Measurements from ENCODE around the gene LTBR. TPM values are rescaled to one million over a fixed set of nuclear protein-coding genes. Genes with fewer than 3 reads are reported as not detected.

The LTBR gene
- total and polyA plus RNA-seq, 2 donors (not counting 1 experiment from before 2014, with no cell fraction given), result 1.1 TPM; not detected in 1

DNA sequence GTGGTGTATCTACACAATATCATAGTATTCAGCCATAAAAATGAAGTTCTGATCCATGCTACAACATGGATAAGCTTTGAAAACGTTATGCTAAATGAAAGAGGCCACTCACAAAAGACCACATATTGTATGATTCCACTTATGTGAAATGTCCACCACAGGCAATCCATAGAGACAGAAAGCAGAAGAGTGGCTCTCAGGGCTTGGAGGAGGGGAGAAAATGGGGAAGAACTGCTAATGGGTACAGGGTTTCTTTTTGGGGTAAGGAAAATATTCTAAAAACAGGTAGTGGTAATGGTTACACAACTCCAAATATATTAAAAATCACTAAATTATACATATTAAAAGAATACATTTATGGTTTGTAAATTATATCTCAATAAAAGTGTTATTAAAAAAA lies 25.1 kb upstream of the LTBR start:
- H3K4me3 ChIP-seq (ENCODE audit: control extremely low read depth in 1 of 5, extremely low read depth in 1 of 5, insufficient read depth in 1 of 5, low read depth in 2 of 5, low read length in 4 of 5), result no peak overlapping the region
- no peak overlapping the region for H3K27ac Mint-ChIP-seq
- POLR2A ChIA-PET, result interaction anchor here (0.6 kb wide), 1 partner anchor 225 kb away, joined by 5 read pairs; no protein-coding TSS in a partner anchor

DNA sequence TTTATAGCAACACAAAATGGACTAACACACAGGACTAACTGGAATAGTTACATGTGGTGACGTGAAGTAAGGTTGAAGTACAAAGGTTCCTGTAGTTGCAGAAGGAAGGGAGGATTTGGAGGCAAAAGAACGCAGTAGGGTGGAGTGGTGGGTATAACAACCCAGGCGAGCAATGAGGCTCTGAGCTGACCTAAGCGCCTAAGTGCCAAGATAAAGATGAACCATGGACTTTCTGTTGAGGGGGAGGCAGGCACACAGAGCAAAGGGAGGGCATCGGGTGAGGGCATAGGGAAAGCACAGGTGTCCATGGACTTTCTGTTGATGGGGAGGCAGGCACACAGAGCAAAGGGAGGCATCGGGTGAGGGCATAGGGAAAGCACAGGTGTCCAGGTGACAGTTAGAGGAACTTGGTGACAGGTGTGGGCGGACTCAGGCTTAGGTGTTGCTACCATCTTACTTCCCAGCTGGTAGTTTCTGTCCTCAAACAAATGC lies 23.8 kb upstream of the LTBR start:
- Histone ChIP-seq H3K9ac (ENCODE audit: low read length) (no peak overlapping the region), H3K27ac (ENCODE audit: low read length in 2 of 2) (no peak overlapping the region), H3K4me3 (ENCODE audit: control extremely low read depth in 1 of 5, extremely low read depth in 1 of 5, insufficient read depth in 1 of 5, low read depth in 2 of 5, low read length in 4 of 5) (no peak overlapping the region), H3K27me3 (replicated peaks in 1 of 4; ENCODE audit: control extremely low read depth in 1 of 4, control insufficient read depth in 3 of 4, insufficient read depth in 4 of 4, low read length in 3 of 4) (peaks cover 0 to 66% (median 18%) of the 10 kb centered on the region in 4 experiments), H4K20me1 (ENCODE audit: control insufficient read depth, insufficient read depth, low read length, poor library complexity, severe bottlenecking) (no peaks in the 10 kb centered on the region), H2AFZ (ENCODE audit: insufficient read depth, low read depth, low read length, poor library complexity, severe bottlenecking) (no peak overlapping the region), H3K9me3 (ENCODE audit: control extremely low read depth in 1 of 3, control insufficient read depth in 2 of 3, insufficient read depth in 1 of 3, low read length in 2 of 3) (no peaks in the 10 kb centered on the region), H3K4me1 (ENCODE audit: control insufficient read depth in 2 of 2, insufficient read depth in 2 of 2, low read length in 2 of 2) (peaks cover 10 to 12% of the 10 kb centered on the region in 2 donors), H3K4me2 (replicated peaks; ENCODE audit: low read depth, low read length, poor library complexity, severe bottlenecking) (no peak overlapping the region), H3K36me3 (replicated peaks in 1 of 2; ENCODE audit: control extremely low read depth in 1 of 2, control insufficient read depth in 1 of 2, extremely low read depth in 1 of 2, insufficient read depth in 2 of 2, low read length in 1 of 2) (no peaks in the 10 kb centered on the region), H3K79me2 (ENCODE audit: control insufficient read depth, insufficient read depth, low read length) (no peaks in the 10 kb centered on the region)
- Mint-ChIP-seq H3K27ac (no peak overlapping the region), H3K27me3 (peaks cover 62% of the 10 kb centered on the region), H3K4me3 (no peak overlapping the region), H3K9me3 (ENCODE audit: insufficient read depth) (no peaks in the 10 kb centered on the region), H3K4me1 (peaks cover 7% of the 10 kb centered on the region)
- TF ChIP-seq, protein P1, sequence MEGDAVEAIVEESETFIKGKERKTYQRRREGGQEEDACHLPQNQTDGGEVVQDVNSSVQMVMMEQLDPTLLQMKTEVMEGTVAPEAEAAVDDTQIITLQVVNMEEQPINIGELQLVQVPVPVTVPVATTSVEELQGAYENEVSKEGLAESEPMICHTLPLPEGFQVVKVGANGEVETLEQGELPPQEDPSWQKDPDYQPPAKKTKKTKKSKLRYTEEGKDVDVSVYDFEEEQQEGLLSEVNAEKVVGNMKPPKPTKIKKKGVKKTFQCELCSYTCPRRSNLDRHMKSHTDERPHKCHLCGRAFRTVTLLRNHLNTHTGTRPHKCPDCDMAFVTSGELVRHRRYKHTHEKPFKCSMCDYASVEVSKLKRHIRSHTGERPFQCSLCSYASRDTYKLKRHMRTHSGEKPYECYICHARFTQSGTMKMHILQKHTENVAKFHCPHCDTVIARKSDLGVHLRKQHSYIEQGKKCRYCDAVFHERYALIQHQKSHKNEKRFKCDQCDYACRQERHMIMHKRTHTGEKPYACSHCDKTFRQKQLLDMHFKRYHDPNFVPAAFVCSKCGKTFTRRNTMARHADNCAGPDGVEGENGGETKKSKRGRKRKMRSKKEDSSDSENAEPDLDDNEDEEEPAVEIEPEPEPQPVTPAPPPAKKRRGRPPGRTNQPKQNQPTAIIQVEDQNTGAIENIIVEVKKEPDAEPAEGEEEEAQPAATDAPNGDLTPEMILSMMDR (IDR thresholded peaks at IDR 0.05), result no peak
- TF ChIP-seq EZH2 (IDR thresholded peaks at IDR 0.05; ENCODE audit: borderline replicate concordance, insufficient read depth, low read depth, low read length, poor library complexity, severe bottlenecking), result no peak
- POLR2A ChIA-PET, result no interaction called here
- CTCF ChIA-PET, result interaction anchor here (0.6 kb wide), 1 partner anchor 281 kb away, joined by 3 read pairs; no protein-coding TSS in a partner anchor
- no peak for ATAC-seq (ENCODE audit: low read depth)
- WGBS (ENCODE audit: insufficient coverage), result 61% methylated on average over 6 of the region's 7 CpGs
- intact Hi-C loops (cut with micrococcal nuclease), result no loop called here
- no peak for DNase-seq

More for the DNA sequence above, 25.1 kb upstream of the LTBR start:
- intact Hi-C loops (cut with micrococcal nuclease), result no loop called here
- Mint-ChIP-seq H3K27me3 (peaks cover 72% of the 10 kb centered on the region), H3K4me1 (peaks cover 3% of the 10 kb centered on the region), H3K9me3 (ENCODE audit: insufficient read depth) (no peaks in the 10 kb centered on the region), H3K4me3 (no peak overlapping the region)
- H3K4me1 ChIP-seq (ENCODE audit: control insufficient read depth in 2 of 2, insufficient read depth in 2 of 2, low read length in 2 of 2), result peaks cover 8 to 11% of the 10 kb centered on the region in 2 donors
- DNase-seq (no peak), ATAC-seq (ENCODE audit: low read depth) (no peak)
- no peak overlapping the region for H3K27ac ChIP-seq (ENCODE audit: low read length in 2 of 2)
- no peaks in the 10 kb centered on the region for H3K36me3 ChIP-seq (replicated peaks in 1 of 2; ENCODE audit: control extremely low read depth in 1 of 2, control insufficient read depth in 1 of 2, extremely low read depth in 1 of 2, insufficient read depth in 2 of 2, low read length in 1 of 2)
- H3K9me3 ChIP-seq (ENCODE audit: control extremely low read depth in 1 of 3, control insufficient read depth in 2 of 3, insufficient read depth in 1 of 3, low read length in 2 of 3), result no peaks in the 10 kb centered on the region
- no peaks in the 10 kb centered on the region for H4K20me1 ChIP-seq (ENCODE audit: control insufficient read depth, insufficient read depth, low read length, poor library complexity, severe bottlenecking)
- no peak overlapping the region for H3K9ac ChIP-seq (ENCODE audit: low read length)
- peaks cover 0 to 77% (median 19%) of the 10 kb centered on the region in 4 experiments for H3K27me3 ChIP-seq (replicated peaks in 1 of 4; ENCODE audit: control extremely low read depth in 1 of 4, control insufficient read depth in 3 of 4, insufficient read depth in 4 of 4, low read length in 3 of 4)
- no CpG with 5 or more reads among the region's 1 CpG for WGBS (ENCODE audit: insufficient coverage)
- no peak overlapping the region for H3K4me2 ChIP-seq (replicated peaks; ENCODE audit: low read depth, low read length, poor library complexity, severe bottlenecking)
- CTCF ChIA-PET, result no interaction called here
- no peaks in the 10 kb centered on the region for H3K79me2 ChIP-seq (ENCODE audit: control insufficient read depth, insufficient read depth, low read length)
- TF ChIP-seq EZH2 (IDR thresholded peaks at IDR 0.05; ENCODE audit: borderline replicate concordance, insufficient read depth, low read depth, low read length, poor library complexity, severe bottlenecking), result no peak
- TF ChIP-seq, protein P1 (IDR thresholded peaks at IDR 0.05), result no peak
- H2AFZ ChIP-seq (ENCODE audit: insufficient read depth, low read depth, low read length, poor library complexity, severe bottlenecking), result no peak overlapping the region
